HEK293 (cell line): ENCODE measurements around the gene RAD21L1.

Experiments
- CTCF ChIA-PET: fragments of 350-600 bp; formaldehyde crosslinking; extraction: SDS; loops from one replicate; lab custom pipeline; 2021; ENCODE audit warnings: antibody characterized with exemption; lab: Yijun Ruan, JAX
- POLR2A ChIA-PET: fragments of 300-600 bp; formaldehyde crosslinking; extraction: SDS; loops from one replicate; lab custom pipeline; 2020; ENCODE audit warnings: antibody characterized with exemption, inconsistent platforms; lab: Yijun Ruan, JAX
- H3K27ac ChIP-seq: fragments of 200-500 bp; sonication (Bioruptor generic); 2 replicates; pipeline ENCODE4 v1.5.1; 2014; ENCODE audit warnings: low read depth, low read length, control low read depth, inconsistent platforms; ENCODE audit errors: extremely low read depth
- H3K36me3 ChIP-seq, 2 experiments: fragments of 200-500 bp in 1 of 2; sonication (Bioruptor generic) in 1 of 2; 1 replicate in 1 of 2; 2 replicates in 1 of 2; pipeline ENCODE4 v1.5.1; 2014 to 2017; ENCODE audit warnings: inconsistent platforms in 2 of 2, low read length in 2 of 2; ENCODE audit not compliant: control insufficient read depth in 2 of 2, insufficient read depth in 1 of 2
- H3K4me1 ChIP-seq: fragments of 200-500 bp; sonication (Bioruptor generic); 2 replicates; pipeline ENCODE4 v1.5.1; 2014; ENCODE audit warnings: mild to moderate bottlenecking, low read length, inconsistent platforms; ENCODE audit not compliant: control insufficient read depth, insufficient read depth
- H3K4me3 ChIP-seq: 2 replicates; pipeline ENCODE4 v1.5.1; 2011; ENCODE audit warnings: low read depth, mild to moderate bottlenecking, control low read depth, low read length, moderate library complexity
- H3K9me3 ChIP-seq: fragments of 200-500 bp; sonication (Bioruptor generic); 2 replicates; pipeline ENCODE4 v1.5.1; 2014; ENCODE audit warnings: low read depth, low read length, inconsistent platforms; ENCODE audit not compliant: control insufficient read depth, insufficient read depth
- YY2 ChIP-seq: fragments of 450-650 bp; formaldehyde crosslinking; IDR thresholded peaks from 2 replicates; pipeline ENCODE4 v1.5.1; 2016; ENCODE audit warnings: missing biosample characterization, missing genetic modification characterization
- ZBTB17 ChIP-seq: fragments of 450-650 bp; formaldehyde crosslinking; IDR thresholded peaks from 2 replicates; pipeline ENCODE4 v1.5.1; 2016; ENCODE audit warnings: missing biosample characterization, missing genetic modification characterization
- ZBTB48 ChIP-seq: fragments of 450-650 bp; formaldehyde crosslinking; IDR thresholded peaks from 2 replicates; pipeline ENCODE4 v1.5.1; 2016; ENCODE audit warnings: missing biosample characterization, missing genetic modification characterization
- ZBTB6 ChIP-seq: fragments of 450-650 bp; formaldehyde crosslinking; IDR thresholded peaks from 2 replicates; pipeline ENCODE4 v1.5.1; 2017; ENCODE audit warnings: missing biosample characterization, missing genetic modification characterization
- ZBTB8A ChIP-seq: fragments of 450-650 bp; formaldehyde crosslinking; IDR thresholded peaks from 2 replicates; pipeline ENCODE4 v1.5.1; 2016; ENCODE audit warnings: missing biosample characterization, missing genetic modification characterization
- ZIC2 ChIP-seq: fragments of 450-650 bp; formaldehyde crosslinking; IDR thresholded peaks from 2 replicates; pipeline ENCODE4 v1.5.1; 2016; ENCODE audit warnings: missing biosample characterization, missing genetic modification characterization
- ZNF16 ChIP-seq: fragments of 450-650 bp; formaldehyde crosslinking; IDR thresholded peaks from 2 replicates; pipeline ENCODE4 v1.5.1; 2016; ENCODE audit warnings: low read depth, missing biosample characterization, missing genetic modification characterization
- ZNF280D ChIP-seq: fragments of 450-650 bp; formaldehyde crosslinking; IDR thresholded peaks from 2 replicates; pipeline ENCODE4 v1.5.1; 2016; ENCODE audit warnings: missing biosample characterization, missing genetic modification characterization
- ZNF449 ChIP-seq: fragments of 450-650 bp; formaldehyde crosslinking; IDR thresholded peaks from 2 replicates; pipeline ENCODE4 v1.5.1; 2017; ENCODE audit warnings: missing biosample characterization, mild to moderate bottlenecking, missing genetic modification characterization, moderate library complexity
- ZNF645 ChIP-seq: fragments of 450-650 bp; formaldehyde crosslinking; IDR thresholded peaks from 2 replicates; pipeline ENCODE4; 2016; ENCODE audit warnings: missing biosample characterization, missing genetic modification characterization
- ZNF777 ChIP-seq: fragments of 450-650 bp; formaldehyde crosslinking; IDR thresholded peaks from 2 replicates; pipeline ENCODE4 v1.5.1; 2017; ENCODE audit warnings: missing biosample characterization, missing genetic modification characterization, borderline replicate concordance
- TF ChIP-seq, protein P1 (sequence below): fragments of 450-650 bp; formaldehyde crosslinking; IDR thresholded peaks from 2 replicates; pipeline ENCODE4 v1.5.0; 2017; ENCODE audit warnings: missing biosample characterization, missing genetic modification characterization, borderline replicate concordance
- TF ChIP-seq, protein P2 (sequence below): fragments of 450-650 bp; formaldehyde crosslinking; IDR thresholded peaks from 2 replicates; pipeline ENCODE4 v1.5.1; 2016; ENCODE audit warnings: missing biosample characterization, missing genetic modification characterization

Gene RAD21L1

DNA sequence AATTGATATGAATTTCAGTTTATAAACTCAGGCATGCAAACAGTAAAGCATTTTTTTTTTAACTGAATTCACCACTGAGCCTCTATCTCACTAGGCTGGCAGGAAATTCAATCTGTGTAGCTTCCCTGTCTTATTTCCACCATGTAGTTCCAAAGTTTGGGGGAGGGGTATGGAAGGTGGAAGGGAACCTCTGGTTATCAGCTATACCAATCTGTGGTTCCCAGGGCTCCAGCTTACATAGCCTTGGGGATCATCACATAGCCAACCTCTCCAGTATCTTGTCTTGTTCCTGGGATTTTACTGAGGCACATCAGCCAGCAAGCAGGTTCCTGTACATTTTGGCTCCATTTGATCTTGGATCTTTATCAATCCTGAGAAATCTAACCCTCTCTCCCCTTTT is 15.6 kb downstream of the RAD21L1 start:
- POLR2A ChIA-PET, result interaction anchor here (1.1 kb wide), 1 partner anchor 25 kb away, joined by 3 read pairs; the partner anchor contains the start of gene SNPH
- CTCF ChIA-PET, result interaction anchor here (0.7 to 1.5 kb wide), 3 partner anchors 12 to 473 kb away, joined by 3 to 5 read pairs (median 4); no protein-coding TSS in a partner anchor
- H3K9me3 ChIP-seq, result no peaks in the 10 kb centered on the region
- no peaks in the 10 kb centered on the region for H3K36me3 ChIP-seq
- H3K4me1 ChIP-seq, result 0 out of 2 replicates have a peak, but pooled peaks cover 4% of the 10 kb centered on the region
- no peak overlapping the region for H3K4me3 ChIP-seq
- no peak for TF ChIP-seq YY2 (tag by site-specific recombination)
- TF ChIP-seq ZNF777 (tag by site-specific recombination), result no peak
- TF ChIP-seq ZNF449 (tag by site-specific recombination), result no peak
- TF ChIP-seq, protein P1, sequence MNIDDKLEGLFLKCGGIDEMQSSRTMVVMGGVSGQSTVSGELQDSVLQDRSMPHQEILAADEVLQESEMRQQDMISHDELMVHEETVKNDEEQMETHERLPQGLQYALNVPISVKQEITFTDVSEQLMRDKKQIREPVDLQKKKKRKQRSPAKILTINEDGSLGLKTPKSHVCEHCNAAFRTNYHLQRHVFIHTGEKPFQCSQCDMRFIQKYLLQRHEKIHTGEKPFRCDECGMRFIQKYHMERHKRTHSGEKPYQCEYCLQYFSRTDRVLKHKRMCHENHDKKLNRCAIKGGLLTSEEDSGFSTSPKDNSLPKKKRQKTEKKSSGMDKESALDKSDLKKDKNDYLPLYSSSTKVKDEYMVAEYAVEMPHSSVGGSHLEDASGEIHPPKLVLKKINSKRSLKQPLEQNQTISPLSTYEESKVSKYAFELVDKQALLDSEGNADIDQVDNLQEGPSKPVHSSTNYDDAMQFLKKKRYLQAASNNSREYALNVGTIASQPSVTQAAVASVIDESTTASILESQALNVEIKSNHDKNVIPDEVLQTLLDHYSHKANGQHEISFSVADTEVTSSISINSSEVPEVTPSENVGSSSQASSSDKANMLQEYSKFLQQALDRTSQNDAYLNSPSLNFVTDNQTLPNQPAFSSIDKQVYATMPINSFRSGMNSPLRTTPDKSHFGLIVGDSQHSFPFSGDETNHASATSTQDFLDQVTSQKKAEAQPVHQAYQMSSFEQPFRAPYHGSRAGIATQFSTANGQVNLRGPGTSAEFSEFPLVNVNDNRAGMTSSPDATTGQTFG (tag by site-specific recombination), result no peak
- no peak for TF ChIP-seq ZIC2
- TF ChIP-seq ZBTB48 (tag by site-specific recombination), result no peak
- TF ChIP-seq ZNF645 (tag by site-specific recombination), result no peak
- TF ChIP-seq ZBTB17, result no peak
- TF ChIP-seq, protein P2, sequence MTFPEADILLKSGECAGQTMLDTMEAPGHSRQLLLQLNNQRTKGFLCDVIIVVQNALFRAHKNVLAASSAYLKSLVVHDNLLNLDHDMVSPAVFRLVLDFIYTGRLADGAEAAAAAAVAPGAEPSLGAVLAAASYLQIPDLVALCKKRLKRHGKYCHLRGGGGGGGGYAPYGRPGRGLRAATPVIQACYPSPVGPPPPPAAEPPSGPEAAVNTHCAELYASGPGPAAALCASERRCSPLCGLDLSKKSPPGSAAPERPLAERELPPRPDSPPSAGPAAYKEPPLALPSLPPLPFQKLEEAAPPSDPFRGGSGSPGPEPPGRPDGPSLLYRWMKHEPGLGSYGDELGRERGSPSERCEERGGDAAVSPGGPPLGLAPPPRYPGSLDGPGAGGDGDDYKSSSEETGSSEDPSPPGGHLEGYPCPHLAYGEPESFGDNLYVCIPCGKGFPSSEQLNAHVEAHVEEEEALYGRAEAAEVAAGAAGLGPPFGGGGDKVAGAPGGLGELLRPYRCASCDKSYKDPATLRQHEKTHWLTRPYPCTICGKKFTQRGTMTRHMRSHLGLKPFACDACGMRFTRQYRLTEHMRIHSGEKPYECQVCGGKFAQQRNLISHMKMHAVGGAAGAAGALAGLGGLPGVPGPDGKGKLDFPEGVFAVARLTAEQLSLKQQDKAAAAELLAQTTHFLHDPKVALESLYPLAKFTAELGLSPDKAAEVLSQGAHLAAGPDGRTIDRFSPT, result no peak
- TF ChIP-seq ZNF280D (tag by site-specific recombination), result no peak
- TF ChIP-seq ZBTB6 (tag by site-specific recombination), result no peak
- no peak for TF ChIP-seq ZBTB8A (tag by site-specific recombination)
- TF ChIP-seq ZNF16 (tag by site-specific recombination), result no peak
- H3K27ac ChIP-seq, result no peak overlapping the region
